Esophagus mucosa (tissue), 1 donor: ENCODE results near the gene PRMT3. TPM values are rescaled to one million over a fixed set of nuclear protein-coding genes. Genes with fewer than 3 reads are reported as not detected.
"Not testable (repeated sequence)": the region's sequence is repeated elsewhere in the genome, so short reads cannot be mapped to it uniquely, and the experiment has no call there.

Source experiments
- ATAC-seq: fragments of 200-7000 bp; cut with Tn5 transposase; one replicate; pipeline ENCODE4 v1.9.1; 2020
- total RNA-seq: library from RNA; stranded (reverse); gene quantifications from one replicate; pipeline ENCODE4 v1.2.4, GENCODE V29; 2023
- donor health status: DM: yes; HTN: yes; CAD: no.

PRMT3 gene
- 16.7 TPM for total RNA-seq

GRCh38 chr11:20387261-20388095 lies at the start of gene PRMT3:
TSS of gene PRMT3 (plus strand) at chr11:20387716. CDS start at chr11:20387747, 31 bp downstream.
- peak; percentile 98 for ATAC-seq

GRCh38 chr11:20342347-20343141 lies 45.0 kb upstream of the PRMT3 start:
- no peak for ATAC-seq

GRCh38 chr11:20351136-20351535 lies 36.4 kb upstream of the PRMT3 start:
- ATAC-seq: peak; percentile 93

- peak; percentile 77 for ATAC-seq
Measured at GRCh38 chr11:20351751-20352262, 35.7 kb upstream of the PRMT3 start.

- ATAC-seq: no peak
Measured at GRCh38 chr11:20353829-20354434, 33.6 kb upstream of the PRMT3 start.

GRCh38 chr11:20355221-20356219 lies 32.0 kb upstream of the PRMT3 start:
- ATAC-seq: peak; percentile 62

GRCh38 chr11:20357150-20357549 lies 30.4 kb upstream of the PRMT3 start:
- no peak for ATAC-seq

- ATAC-seq: peak; percentile 12
Measured at GRCh38 chr11:20360650-20361049, 26.9 kb upstream of the PRMT3 start.

GRCh38 chr11:20362481-20362880 lies 25.0 kb upstream of the PRMT3 start:
- no peak for ATAC-seq

GRCh38 chr11:20363149-20363499 lies 24.4 kb upstream of the PRMT3 start:
- ATAC-seq: no peak

GRCh38 chr11:20363500-20364340 lies 23.8 kb upstream of the PRMT3 start, which contains the start of gene HTATIP2:
TSS of gene HTATIP2 (plus strand) at chr11:20363714. CDS start at chr11:20364238, 524 bp downstream.
- peak; percentile 79 for ATAC-seq

- no peak for ATAC-seq
Measured at GRCh38 chr11:20364341-20364792, 23.1 kb upstream of the PRMT3 start.

- ATAC-seq: not testable (repeated sequence)
Measured at GRCh38 chr11:20365465-20365864, 22.1 kb upstream of the PRMT3 start.

- peak; percentile 63 for ATAC-seq
Measured at GRCh38 chr11:20367313-20367948, 20.1 kb upstream of the PRMT3 start.

- peak; percentile 70 for ATAC-seq
Measured at GRCh38 chr11:20368438-20368837, 19.1 kb upstream of the PRMT3 start.

- no peak for ATAC-seq
Measured at GRCh38 chr11:20369826-20370225, 17.7 kb upstream of the PRMT3 start.

GRCh38 chr11:20372081-20372626 lies 15.4 kb upstream of the PRMT3 start:
- no peak for ATAC-seq

GRCh38 chr11:20373147-20373546 lies 14.4 kb upstream of the PRMT3 start:
- ATAC-seq: no peak

GRCh38 chr11:20373568-20374209 lies 13.8 kb upstream of the PRMT3 start:
- ATAC-seq: no peak
